MM.1S (cell line): ENCODE data around the gene YY2.

Source experiments
- EZH2 ChIP-seq: fragments of 300-600 bp; sonication (generic); optimal IDR thresholded peaks from 2 replicates; pipeline ENCODE3; 2017; ENCODE audit warnings: low read depth, mild to moderate bottlenecking, antibody characterized with exemption, low read length, mixed read lengths
- EZH2phosphoT487 ChIP-seq: fragments of 300-600 bp; sonication (generic); IDR thresholded peaks from 2 replicates; pipeline ENCODE4 v1.6.1; 2018; ENCODE audit warnings: antibody characterized with exemption, low read length
- TF ChIP-seq, protein P1 (sequence below): fragments of 300-600 bp; sonication (generic); IDR thresholded peaks from 2 replicates; pipeline ENCODE4 v1.5.1; 2016; ENCODE audit warnings: antibody characterized with exemption, low read length, mixed read lengths

DNA sequence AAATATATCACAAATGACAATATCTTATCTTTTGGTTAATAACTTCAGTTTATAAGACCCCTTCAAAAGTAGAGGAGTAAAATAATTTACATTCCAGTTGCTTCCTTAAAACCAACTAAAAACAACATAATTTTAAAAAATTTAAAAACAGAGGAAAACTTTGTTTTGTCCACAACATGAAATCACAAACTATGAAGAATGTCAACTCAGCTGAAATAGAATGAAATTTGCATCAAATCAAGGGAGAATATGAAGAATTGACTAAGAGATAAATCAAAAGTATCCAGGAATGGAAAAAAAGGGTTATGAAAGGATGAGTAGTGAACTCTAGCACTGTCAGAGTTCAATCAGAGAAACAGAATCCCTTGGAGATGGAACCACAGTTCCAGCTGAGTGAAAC lies 2.2 kb upstream of the YY2 start:
- TF ChIP-seq EZH2 (no peak), EZH2phosphoT487 (no peak)
- TF ChIP-seq, protein P1, sequence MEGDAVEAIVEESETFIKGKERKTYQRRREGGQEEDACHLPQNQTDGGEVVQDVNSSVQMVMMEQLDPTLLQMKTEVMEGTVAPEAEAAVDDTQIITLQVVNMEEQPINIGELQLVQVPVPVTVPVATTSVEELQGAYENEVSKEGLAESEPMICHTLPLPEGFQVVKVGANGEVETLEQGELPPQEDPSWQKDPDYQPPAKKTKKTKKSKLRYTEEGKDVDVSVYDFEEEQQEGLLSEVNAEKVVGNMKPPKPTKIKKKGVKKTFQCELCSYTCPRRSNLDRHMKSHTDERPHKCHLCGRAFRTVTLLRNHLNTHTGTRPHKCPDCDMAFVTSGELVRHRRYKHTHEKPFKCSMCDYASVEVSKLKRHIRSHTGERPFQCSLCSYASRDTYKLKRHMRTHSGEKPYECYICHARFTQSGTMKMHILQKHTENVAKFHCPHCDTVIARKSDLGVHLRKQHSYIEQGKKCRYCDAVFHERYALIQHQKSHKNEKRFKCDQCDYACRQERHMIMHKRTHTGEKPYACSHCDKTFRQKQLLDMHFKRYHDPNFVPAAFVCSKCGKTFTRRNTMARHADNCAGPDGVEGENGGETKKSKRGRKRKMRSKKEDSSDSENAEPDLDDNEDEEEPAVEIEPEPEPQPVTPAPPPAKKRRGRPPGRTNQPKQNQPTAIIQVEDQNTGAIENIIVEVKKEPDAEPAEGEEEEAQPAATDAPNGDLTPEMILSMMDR, result no peak
